Glomerular endothelial cell (primary cell): ENCODE data around the gene MAP6D1. TPM values are rescaled to one million over a fixed set of nuclear protein-coding genes. Genes with fewer than 3 reads are reported as not detected.

Source experiments
- total RNA-seq: library from RNA; depleted of rRNA; stranded (reverse); fragments of >200 nt; gene quantifications from 2 replicates; pipeline ENCODE4 v1.2.3, GENCODE V29; 2015

Gene MAP6D1
- total RNA-seq, 1 donor from 2014 or later: 10.0 TPM

Other genes starting within 250 kb of the MAP6D1 start
- 53.6 and 78.8 TPM in 2 replicates for gene KLHL24, start 190.0 kb downstream of the MAP6D1 start, total RNA-seq
- gene YEATS2, start 127.8 kb downstream of the MAP6D1 start, total RNA-seq: 36.3 and 54.5 TPM in 2 replicates
- gene PARL, start 59.3 kb upstream of the MAP6D1 start, total RNA-seq: 21.8 and 29.6 TPM in 2 replicates
- gene ABCC5, start 192.3 kb upstream of the MAP6D1 start, total RNA-seq: 6.3 and 12.2 TPM in 2 replicates
- gene HTR3D, start 206.2 kb upstream of the MAP6D1 start, total RNA-seq: not detected in 2 replicates
- gene HTR3C, start 227.5 kb upstream of the MAP6D1 start, total RNA-seq: not detected in 2 replicates